GM23338 (cell line): ENCODE results near the gene PHF20.

ENCODE experiments used
- CREB1 ChIP-seq: fragments of 250-450 bp; sonication (Bioruptor Pico); IDR thresholded peaks from 2 replicates; pipeline ENCODE4 v1.5.0; 2020; ENCODE audit warnings: low read depth, mild to moderate bottlenecking, moderate library complexity
- CTCF ChIP-seq, 2 experiments: fragments of 200-600 bp in 1 of 2; sonication (generic) in 1 of 2; conservative IDR thresholded peaks; 2 replicates each; pipeline versions ENCODE4 v1.5.1 to v1.6.1; 2016 to 2017; ENCODE audit warnings: antibody characterized with exemption in 2 of 2, low read depth in 2 of 2, mild to moderate bottlenecking in 2 of 2, moderate library complexity in 1 of 2
- EZH2 ChIP-seq: fragments of 200-600 bp; sonication (generic); IDR thresholded peaks from one replicate; pipeline ENCODE4 v1.8.0; 2017; ENCODE audit warnings: antibody characterized with exemption, mild to moderate bottlenecking, low read depth; ENCODE audit not compliant: unreplicated experiment
- EZH2phosphoT487 ChIP-seq: fragments of 200-600 bp; sonication (generic); IDR thresholded peaks from one replicate; pipeline ENCODE4 v1.8.1; 2018; ENCODE audit warnings: antibody characterized with exemption; ENCODE audit not compliant: unreplicated experiment
- ZNF114 ChIP-seq: fragments of 250-450 bp; sonication (Bioruptor Pico); IDR thresholded peaks from 2 replicates; pipeline ENCODE4 v1.5.0; 2020; ENCODE audit warnings: mild to moderate bottlenecking, moderate library complexity
- TF ChIP-seq, protein P1 (sequence below): IDR thresholded peaks from 2 replicates; pipeline ENCODE4 v1.6.1; 2016; ENCODE audit warnings: antibody characterized with exemption

GRCh38 chr20:35830264-35830663 lies 58.4 kb downstream of the PHF20 start:
- TF ChIP-seq EZH2phosphoT487 (no peak), CTCF (conservative IDR thresholded peaks at IDR 0.05; ENCODE audit: low read depth in 2 of 2) (no peak), ZNF114 (no peak), EZH2 (no peak), CREB1 (no peak)
- TF ChIP-seq, protein P1, sequence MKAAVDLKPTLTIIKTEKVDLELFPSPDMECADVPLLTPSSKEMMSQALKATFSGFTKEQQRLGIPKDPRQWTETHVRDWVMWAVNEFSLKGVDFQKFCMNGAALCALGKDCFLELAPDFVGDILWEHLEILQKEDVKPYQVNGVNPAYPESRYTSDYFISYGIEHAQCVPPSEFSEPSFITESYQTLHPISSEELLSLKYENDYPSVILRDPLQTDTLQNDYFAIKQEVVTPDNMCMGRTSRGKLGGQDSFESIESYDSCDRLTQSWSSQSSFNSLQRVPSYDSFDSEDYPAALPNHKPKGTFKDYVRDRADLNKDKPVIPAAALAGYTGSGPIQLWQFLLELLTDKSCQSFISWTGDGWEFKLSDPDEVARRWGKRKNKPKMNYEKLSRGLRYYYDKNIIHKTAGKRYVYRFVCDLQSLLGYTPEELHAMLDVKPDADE, result no peak
